ENCODE data around the gene SUGCT.
"Not testable (repeated sequence)": the region's sequence is repeated elsewhere in the genome, so short reads cannot be mapped to it uniquely, and the experiment has no call there.

SUGCT gene

GRCh38 chr7:40205992-40206391, 71.2 kb downstream of the SUGCT start:
- DNase-seq, result no peak

GRCh38 chr7:40211276-40212003, 76.6 kb downstream of the SUGCT start:
- no peak for DNase-seq

- DNase-seq, result no peak
Measured at GRCh38 chr7:40213291-40213690, 78.5 kb downstream of the SUGCT start.

GRCh38 chr7:40213856-40214255, 79.1 kb downstream of the SUGCT start:
- no peak for DNase-seq

DNA sequence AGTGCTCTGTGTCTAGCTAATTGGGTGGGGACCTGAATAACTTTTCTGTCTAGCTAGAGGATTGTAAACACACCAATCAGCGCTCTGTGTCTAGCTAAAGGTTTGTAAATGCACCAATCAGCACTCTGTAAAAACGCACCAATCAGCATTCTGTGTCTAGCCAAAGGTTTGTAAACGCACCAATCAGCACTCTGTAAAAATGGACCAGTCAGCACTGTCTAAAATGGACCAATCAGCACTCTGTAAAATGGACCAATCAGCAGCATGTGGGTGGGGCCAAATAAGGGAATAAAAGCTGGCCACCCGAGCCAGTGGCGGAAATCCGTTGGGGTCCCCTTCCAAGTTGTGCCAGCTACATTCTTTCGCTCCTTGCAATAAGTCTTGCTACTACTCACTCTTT, 83.8 kb downstream of the SUGCT start:
- not testable (repeated sequence) for DNase-seq

DNA sequence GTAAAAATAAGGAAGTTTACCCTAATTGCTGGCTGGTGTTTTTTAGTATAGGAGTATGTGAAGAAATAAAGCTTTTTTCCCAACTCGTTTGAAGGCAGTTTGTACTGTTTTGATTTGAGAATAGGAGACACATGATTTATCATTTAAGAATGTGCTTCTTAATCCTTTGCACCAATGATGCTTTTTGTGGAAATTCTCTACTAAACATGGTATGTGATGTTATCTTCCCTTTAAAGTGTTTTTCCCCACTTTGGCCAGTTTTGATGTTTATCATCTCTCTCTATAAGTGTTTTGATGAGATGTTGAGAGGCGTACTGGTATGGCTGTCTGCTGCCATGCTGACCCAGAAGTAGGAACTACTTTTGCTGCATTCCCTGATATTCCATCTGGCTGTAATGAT, 85.1 kb downstream of the SUGCT start:
- DNase-seq, result no peak

DNA sequence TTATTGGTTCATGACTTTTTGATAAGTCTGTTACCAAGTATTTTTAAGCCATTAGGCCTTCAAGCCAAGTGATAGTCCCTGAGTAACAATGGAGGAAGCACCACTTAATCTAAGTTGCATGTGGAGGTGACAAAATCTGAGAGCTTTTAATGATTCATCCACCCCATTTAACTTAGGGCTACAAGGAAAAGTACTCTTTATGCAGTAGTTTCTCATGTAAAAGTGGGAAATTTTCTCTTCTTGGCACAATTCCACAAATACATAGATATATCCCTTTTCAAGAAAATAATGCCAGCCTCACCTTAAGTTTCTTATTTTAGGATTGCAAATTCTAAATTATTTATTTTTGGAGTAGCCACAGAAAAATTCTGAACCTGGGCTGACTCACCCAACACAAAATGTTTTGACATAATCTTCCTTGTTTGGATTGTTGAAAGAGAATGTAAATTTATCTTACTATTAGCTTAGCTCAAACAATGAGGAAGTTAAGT, 85.7 kb downstream of the SUGCT start:
- DNase-seq, result no peak

- DNase-seq, result no peak
Measured at GRCh38 chr7:40221836-40222235, 87.0 kb downstream of the SUGCT start.

DNA sequence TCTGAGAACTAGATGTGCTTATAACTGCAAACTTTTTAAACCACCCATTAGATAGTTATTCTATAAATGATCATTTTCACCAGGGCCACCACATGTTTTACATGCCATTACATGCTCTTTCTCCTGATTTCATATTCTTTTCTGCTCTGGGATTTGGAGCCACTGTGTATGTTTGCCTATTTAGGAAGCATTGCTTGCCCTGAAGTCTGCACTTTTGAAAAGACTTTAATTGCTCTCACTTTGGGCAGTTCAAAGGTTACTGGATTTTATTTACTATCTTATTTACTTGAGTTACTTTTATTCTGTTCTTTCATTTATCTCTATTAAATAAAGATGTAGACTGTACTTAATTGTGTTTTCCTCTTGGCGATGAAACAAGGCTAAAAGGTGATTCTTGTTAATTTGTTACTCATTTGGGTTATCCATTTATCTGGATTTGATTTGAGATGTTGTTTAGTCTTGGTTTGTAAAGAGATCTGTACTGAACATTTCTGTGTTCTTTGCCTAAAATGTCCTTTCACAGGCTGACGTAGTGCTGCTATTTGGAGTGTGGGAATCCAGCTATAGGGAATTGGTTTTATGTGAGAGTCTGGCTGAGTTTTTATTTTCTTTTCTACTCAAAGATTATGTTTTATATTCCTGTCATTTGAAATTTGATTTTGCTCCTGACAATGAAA, 88.8 kb downstream of the SUGCT start:
- no peak for DNase-seq

DNA sequence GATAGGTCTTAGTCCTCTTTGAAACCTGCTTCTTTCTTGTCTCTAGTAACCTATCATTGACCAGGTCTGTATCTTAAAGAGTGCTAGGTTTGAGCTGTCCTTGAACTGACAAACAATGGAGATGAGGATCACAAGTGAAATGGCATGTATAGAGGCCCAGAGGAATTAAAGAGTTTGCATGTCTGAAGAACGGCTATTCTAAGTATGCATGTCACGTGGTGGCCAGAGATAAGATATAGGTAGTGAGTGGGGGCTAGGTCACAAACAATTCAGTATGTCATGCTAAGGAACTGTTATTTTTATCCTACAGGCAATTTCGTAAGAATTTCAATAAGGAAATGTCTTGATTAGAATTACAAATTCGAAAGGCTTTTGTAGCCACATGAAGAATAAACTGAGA, 95.3 kb downstream of the SUGCT start:
- no peak for DNase-seq

DNA sequence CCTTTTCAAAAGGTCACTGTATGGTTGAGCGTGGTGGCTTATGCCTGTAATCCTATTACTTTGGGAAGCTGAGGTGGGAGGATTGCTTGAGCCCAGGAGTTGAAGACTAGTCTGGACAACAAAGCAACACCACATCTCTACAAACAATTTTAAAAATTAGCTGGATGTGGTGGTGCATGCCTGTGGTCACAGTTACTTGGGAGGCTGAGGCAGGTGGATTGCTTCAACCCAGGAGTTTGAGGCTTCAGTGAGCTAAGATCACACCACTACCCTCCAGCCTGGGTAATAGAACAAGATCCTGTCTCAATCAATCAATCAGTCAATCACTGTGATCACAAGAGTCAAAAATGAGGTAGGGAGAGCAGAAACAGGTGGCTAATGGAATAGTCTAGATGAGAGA, 97.0 kb downstream of the SUGCT start:
- no peak for DNase-seq

- DNase-seq, result no peak
Measured at GRCh38 chr7:40232242-40232893, 97.6 kb downstream of the SUGCT start.

DNA sequence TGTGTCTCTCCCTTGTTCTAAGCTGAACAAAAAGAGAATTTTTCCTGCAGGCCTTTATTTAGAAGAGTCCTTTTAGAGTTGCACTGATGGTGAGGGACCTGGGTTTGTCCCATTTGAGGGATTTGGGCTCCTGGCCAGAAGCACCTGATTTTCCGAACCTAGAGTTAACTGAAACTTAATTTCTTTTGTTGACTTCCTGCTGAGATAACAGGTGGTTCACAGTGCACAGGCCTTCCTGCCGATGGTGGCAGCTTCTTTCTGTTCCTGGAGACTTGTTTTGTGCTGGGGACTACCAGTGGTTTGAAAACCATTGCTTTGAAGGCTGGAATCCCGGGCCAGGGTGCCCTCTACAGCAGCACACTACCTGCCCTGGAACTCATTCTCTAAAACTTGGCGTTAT, 99.2 kb downstream of the SUGCT start:
- no peak for DNase-seq

- no peak for DNase-seq
Measured at GRCh38 chr7:40234666-40235065, 99.9 kb downstream of the SUGCT start.

DNA sequence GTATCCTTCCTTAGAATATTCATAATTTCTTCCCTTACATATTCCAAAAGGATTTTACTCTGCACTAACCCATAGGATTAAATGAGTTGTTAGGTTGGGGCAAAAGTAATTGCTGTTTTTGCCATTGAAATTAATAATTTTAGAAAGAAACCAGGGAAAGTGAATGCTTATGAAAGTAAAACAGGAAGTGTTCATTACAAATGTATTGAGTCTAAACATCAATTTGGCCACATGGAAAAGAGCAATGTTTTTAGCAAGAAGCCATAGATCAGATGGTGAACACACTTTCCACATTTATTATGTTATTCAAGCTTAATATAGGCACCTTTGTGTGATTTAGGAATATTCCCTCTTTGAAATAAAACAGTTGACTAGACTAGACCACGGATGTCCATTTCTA, 102.9 kb downstream of the SUGCT start:
- no peak for DNase-seq

- DNase-seq, result no peak
Measured at GRCh38 chr7:40239755-40240303, 105.0 kb downstream of the SUGCT start.

GRCh38 chr7:40243076-40243475, 108.3 kb downstream of the SUGCT start:
- no peak for DNase-seq

- DNase-seq, result no peak
Measured at GRCh38 chr7:40244226-40244625, 109.4 kb downstream of the SUGCT start.

DNA sequence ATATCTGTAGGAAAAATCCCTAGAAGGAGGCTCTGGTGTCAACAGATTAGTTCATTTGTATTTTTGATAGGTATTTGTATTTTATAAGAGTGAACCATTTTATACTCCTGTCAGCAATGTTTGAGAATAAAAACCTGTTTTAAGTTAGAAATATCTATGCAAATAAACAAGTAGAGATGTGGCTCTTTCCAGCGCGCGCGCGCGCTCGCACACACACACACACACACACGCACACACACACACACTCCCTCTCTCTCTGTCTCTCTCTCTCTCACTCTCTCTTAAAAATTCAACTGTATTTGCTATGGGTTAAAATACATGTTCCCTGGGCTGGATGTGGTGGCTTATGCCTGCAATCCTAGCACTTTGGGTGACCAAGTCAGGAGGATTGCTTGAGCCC, 113.9 kb downstream of the SUGCT start:
- DNase-seq, result no peak

DNA sequence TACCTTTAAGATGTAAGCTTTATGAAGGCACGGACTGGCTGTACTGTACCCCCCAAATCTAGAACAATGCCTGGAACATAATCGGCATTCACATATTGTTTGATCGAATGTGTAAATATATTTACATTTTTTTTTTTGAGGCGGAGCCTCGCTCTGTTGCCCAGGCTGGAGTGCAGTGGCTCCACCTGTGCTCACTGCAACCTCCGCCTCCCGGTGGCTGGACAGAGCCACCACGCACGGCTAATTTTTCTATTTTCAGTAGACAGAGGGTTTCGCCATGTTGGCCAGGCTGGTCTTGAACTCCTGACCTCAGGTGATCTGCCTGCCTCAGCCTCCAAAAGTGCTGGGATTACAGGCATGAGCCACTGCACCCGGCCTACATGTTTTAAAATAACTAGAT, 118.6 kb downstream of the SUGCT start:
- not testable (repeated sequence) for DNase-seq

DNA sequence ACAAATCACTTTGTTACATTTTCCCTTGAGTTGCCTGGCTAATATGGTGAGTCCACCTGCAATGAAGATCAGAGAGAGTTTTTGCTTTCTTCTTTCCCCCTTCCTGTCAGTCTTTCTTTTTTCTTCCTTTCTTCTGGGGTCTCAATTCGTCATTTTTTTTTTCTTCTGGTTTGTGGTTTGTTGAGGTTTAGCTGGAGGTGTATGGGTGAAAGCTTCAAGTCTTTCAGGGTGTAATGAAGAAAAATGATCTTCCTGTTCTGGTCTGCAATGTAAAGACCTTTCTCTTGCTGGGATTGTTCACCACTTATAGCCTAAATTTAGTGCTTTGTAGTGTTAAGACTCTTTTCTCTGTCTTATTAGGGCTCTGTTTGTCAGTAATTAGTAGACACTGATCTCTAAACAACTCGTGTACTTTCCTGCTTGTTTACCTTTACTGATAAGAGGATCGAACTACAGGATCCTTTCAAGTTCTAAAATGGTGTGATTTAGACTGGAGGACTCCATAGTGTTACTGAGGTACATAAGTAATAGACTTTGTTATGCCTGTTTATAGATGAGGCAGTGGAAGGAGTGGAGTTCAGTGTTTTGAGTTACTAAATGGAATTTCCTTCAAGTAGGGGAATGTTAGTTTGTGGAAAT, 129.1 kb downstream of the SUGCT start:
- DNase-seq, result no peak

- no peak for DNase-seq
Measured at GRCh38 chr7:40267583-40267982, 132.8 kb downstream of the SUGCT start.

GRCh38 chr7:40268810-40269209, 134.0 kb downstream of the SUGCT start:
- DNase-seq, result not testable (repeated sequence)
